ENCODE data around the gene KNSTRN.
A peak's percentile ranks its signal among the peaks of the same experiment; 100 is the strongest.

Gene KNSTRN

DNA sequence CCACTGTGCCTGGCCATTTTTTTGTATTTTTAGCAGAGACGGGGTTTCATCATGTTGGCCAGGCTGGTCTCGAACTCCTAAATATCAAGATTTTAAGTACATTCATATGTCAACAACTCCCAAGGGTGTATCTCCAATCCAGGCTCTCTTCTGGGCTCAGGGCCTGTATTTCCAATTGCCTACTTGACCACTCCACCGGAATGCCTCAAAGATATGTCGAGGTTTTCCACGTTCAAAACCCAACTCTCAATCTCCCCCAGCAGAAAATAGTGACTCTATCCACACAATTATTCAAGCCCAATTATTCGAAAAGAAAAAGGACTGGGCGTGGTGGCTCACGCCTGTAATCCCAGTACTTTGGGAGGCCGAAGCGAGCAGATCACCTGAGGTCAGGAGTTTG lies 1.9 kb upstream of the KNSTRN start:
- H3K27me3 ChIP-seq (ENCODE audit: low read length) = no peaks in the 10 kb centered on the region
- TF ChIP-seq, protein P1, sequence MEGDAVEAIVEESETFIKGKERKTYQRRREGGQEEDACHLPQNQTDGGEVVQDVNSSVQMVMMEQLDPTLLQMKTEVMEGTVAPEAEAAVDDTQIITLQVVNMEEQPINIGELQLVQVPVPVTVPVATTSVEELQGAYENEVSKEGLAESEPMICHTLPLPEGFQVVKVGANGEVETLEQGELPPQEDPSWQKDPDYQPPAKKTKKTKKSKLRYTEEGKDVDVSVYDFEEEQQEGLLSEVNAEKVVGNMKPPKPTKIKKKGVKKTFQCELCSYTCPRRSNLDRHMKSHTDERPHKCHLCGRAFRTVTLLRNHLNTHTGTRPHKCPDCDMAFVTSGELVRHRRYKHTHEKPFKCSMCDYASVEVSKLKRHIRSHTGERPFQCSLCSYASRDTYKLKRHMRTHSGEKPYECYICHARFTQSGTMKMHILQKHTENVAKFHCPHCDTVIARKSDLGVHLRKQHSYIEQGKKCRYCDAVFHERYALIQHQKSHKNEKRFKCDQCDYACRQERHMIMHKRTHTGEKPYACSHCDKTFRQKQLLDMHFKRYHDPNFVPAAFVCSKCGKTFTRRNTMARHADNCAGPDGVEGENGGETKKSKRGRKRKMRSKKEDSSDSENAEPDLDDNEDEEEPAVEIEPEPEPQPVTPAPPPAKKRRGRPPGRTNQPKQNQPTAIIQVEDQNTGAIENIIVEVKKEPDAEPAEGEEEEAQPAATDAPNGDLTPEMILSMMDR (IDR thresholded peaks at IDR 0.05; ENCODE audit: insufficient read depth, low read length, poor library complexity, severe bottlenecking) = no peak
- no peak for TF ChIP-seq EZH2phosphoT487 (conservative IDR thresholded peaks at IDR 0.05; ENCODE audit: low read length)
- no peak overlapping the region for H3K4me3 ChIP-seq (ENCODE audit: insufficient read depth, low read length, poor library complexity, severe bottlenecking)
- H3K36me3 ChIP-seq (ENCODE audit: low read length) = peaks cover 4% of the 10 kb centered on the region; the same call in 1 of the 2 replicates
- no peak overlapping the region for H3K4me2 ChIP-seq (ENCODE audit: low read depth, low read length, poor library complexity, severe bottlenecking)
- H3K79me2 ChIP-seq (ENCODE audit: insufficient read depth, low read length) = peaks cover 27% of the 10 kb centered on the region
- no peaks in the 10 kb centered on the region for H3K9me2 ChIP-seq (replicated peaks; ENCODE audit: insufficient read depth, low read length)
- H3F3A ChIP-seq (ENCODE audit: insufficient read depth) = no peaks in the 10 kb centered on the region
- H3K27ac ChIP-seq (ENCODE audit: low read depth, low read length) = no peak overlapping the region
- no peaks in the 10 kb centered on the region for H3K9me3 ChIP-seq (ENCODE audit: insufficient read depth, low read length)
- H2AFZ ChIP-seq (ENCODE audit: low read depth, low read length, severe bottlenecking) = no peak overlapping the region
- H3K9ac ChIP-seq (ENCODE audit: low read length) = no peak overlapping the region
- H4K20me1 ChIP-seq (ENCODE audit: low read depth, low read length) = no peaks in the 10 kb centered on the region

DNA sequence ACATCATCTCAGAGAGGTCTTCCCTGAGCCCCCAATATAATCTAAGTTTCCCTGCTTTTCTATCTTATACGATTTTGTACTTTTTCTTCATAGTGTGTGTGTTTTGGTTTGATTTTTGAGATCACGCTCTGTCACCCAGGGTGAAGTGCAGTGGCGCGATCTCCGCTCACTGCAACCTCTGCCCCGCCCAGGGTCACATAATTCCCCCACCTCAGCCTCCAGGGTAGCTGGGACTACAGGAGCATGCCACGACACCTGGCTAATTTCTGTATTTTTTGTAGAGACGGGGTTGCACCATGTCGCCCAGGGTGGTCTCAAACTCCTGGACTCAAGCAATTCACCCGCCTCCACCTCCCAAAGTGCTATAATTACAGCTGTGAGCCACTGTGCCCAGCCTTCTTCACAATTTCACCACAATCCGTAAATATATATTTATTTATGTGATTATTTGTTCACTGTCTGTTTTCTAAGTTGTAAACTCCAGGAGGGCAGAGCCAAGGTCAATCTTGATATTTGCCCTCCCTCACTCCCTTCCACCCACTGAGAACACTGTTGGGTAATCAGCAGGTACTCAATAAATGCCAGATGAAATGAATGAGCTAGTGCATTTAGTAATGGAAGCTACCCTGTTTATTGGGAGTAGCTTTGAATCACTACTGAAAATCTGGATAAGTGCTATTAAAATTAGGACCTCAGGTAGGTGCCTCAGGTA lies 547 bp upstream of the KNSTRN start:
- Histone ChIP-seq H4K20me1 (ENCODE audit: low read depth, low read length) (no peaks in the 10 kb centered on the region), H3K79me2 (ENCODE audit: insufficient read depth, low read length) (peaks cover 29% of the 10 kb centered on the region), H3K27me3 (ENCODE audit: low read length) (no peaks in the 10 kb centered on the region), H3K4me2 (ENCODE audit: low read depth, low read length, poor library complexity, severe bottlenecking) (peak overlapping the region; percentile 77), H3K9me2 (replicated peaks; ENCODE audit: insufficient read depth, low read length) (no peaks in the 10 kb centered on the region), H3K36me3 (ENCODE audit: low read length) (peaks cover 4% of the 10 kb centered on the region), H3F3A (ENCODE audit: insufficient read depth) (no peaks in the 10 kb centered on the region), H3K9me3 (ENCODE audit: insufficient read depth, low read length) (no peaks in the 10 kb centered on the region), H3K9ac (ENCODE audit: low read length) (no peak overlapping the region), H3K4me3 (ENCODE audit: insufficient read depth, low read length, poor library complexity, severe bottlenecking) (no peak overlapping the region), H3K27ac (ENCODE audit: low read depth, low read length) (no peak overlapping the region), H2AFZ (ENCODE audit: low read depth, low read length, severe bottlenecking) (peak overlapping the region; percentile 89)
- TF ChIP-seq, protein P1 (IDR thresholded peaks at IDR 0.05; ENCODE audit: insufficient read depth, low read length, poor library complexity, severe bottlenecking) = no peak
- TF ChIP-seq EZH2phosphoT487 (conservative IDR thresholded peaks at IDR 0.05; ENCODE audit: low read length) = no peak

DNA sequence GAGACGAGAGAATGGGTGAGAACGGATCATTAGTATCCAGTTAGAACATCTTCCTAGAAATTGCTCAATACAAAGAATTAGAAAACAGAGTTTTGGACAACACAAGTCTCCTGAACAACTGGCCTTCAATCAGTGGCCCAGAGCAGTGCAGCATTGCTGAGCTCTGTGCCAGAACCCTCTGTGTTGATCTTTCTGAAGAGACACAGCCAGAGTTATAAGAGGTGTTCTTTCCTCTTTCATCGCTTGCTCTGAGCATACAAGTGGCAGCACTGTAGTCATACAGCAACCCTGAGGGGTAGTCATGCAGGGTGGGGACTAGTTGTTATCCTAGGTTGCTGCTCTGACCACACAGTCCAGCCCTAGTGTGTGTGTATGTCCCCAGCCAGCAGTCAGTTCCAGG lies 4.0 kb downstream of the KNSTRN start:
- H2AFZ ChIP-seq (ENCODE audit: low read depth, low read length, severe bottlenecking) = no peak overlapping the region
- TF ChIP-seq, protein P1 (IDR thresholded peaks at IDR 0.05; ENCODE audit: insufficient read depth, low read length, poor library complexity, severe bottlenecking) = no peak
- no peak for TF ChIP-seq EZH2phosphoT487 (conservative IDR thresholded peaks at IDR 0.05; ENCODE audit: low read length)
- no peak overlapping the region for H3K4me2 ChIP-seq (ENCODE audit: low read depth, low read length, poor library complexity, severe bottlenecking)
- no peaks in the 10 kb centered on the region for H4K20me1 ChIP-seq (ENCODE audit: low read depth, low read length)
- H3K4me3 ChIP-seq (ENCODE audit: insufficient read depth, low read length, poor library complexity, severe bottlenecking) = no peak overlapping the region
- H3K9ac ChIP-seq (ENCODE audit: low read length) = no peak overlapping the region
- no peaks in the 10 kb centered on the region for H3K9me2 ChIP-seq (replicated peaks; ENCODE audit: insufficient read depth, low read length)
- H3K27me3 ChIP-seq (ENCODE audit: low read length) = no peaks in the 10 kb centered on the region
- H3K79me2 ChIP-seq (ENCODE audit: insufficient read depth, low read length) = peaks cover 29% of the 10 kb centered on the region
- H3K27ac ChIP-seq (ENCODE audit: low read depth, low read length) = no peak overlapping the region
- H3K36me3 ChIP-seq (ENCODE audit: low read length) = peaks cover 23% of the 10 kb centered on the region
- no peaks in the 10 kb centered on the region for H3K9me3 ChIP-seq (ENCODE audit: insufficient read depth, low read length)
- H3F3A ChIP-seq (ENCODE audit: insufficient read depth) = peaks cover 2% of the 10 kb centered on the region; the same call in 1 of the 2 replicates
